GM19395 (cell line): ENCODE results near the gene CABP1.
A peak's percentile ranks its signal among the peaks of the same experiment; 100 is the strongest.
"Not testable (repeated sequence)": the region's sequence is repeated elsewhere in the genome, so short reads cannot be mapped to it uniquely, and the experiment has no call there.

Experiments used
- ATAC-seq: cut with Tn5 transposase; IDR thresholded peaks from one replicate; pipeline ENCODE4 v1.9.1; 2021; ENCODE audit warnings: mild to moderate bottlenecking, moderate library complexity; ENCODE audit not compliant: unreplicated experiment

Gene CABP1

GRCh38 chr12:120639771-120640721, at the start of gene CABP1:
TSS of gene CABP1 (plus strand) at chr12:120640626. CDS start at chr12:120640686, 60 bp downstream.
- peak; percentile 77 for ATAC-seq

GRCh38 chr12:120590741-120591407, 49.6 kb upstream of the CABP1 start:
- no peak for ATAC-seq

- ATAC-seq, result no peak
These were observed 48.0 kb upstream of the CABP1 start for GRCh38 chr12:120592121-120593049.

- ATAC-seq, result no peak
These were observed 43.5 kb upstream of the CABP1 start for GRCh38 chr12:120596901-120597300.

- no peak for ATAC-seq
These were observed 42.6 kb upstream of the CABP1 start for GRCh38 chr12:120597861-120598260.

- no peak for ATAC-seq
These were observed 41.6 kb upstream of the CABP1 start for GRCh38 chr12:120598674-120599463.

- no peak for ATAC-seq
These were observed 40.5 kb upstream of the CABP1 start for GRCh38 chr12:120599672-120600552.

GRCh38 chr12:120602416-120602815, 38.0 kb upstream of the CABP1 start:
- ATAC-seq, result not testable (repeated sequence)

GRCh38 chr12:120610560-120610959, 29.9 kb upstream of the CABP1 start:
- ATAC-seq, result no peak

- ATAC-seq, result not testable (repeated sequence)
These were observed 28.9 kb upstream of the CABP1 start for GRCh38 chr12:120611534-120611933.

- no peak for ATAC-seq
These were observed 25.6 kb upstream of the CABP1 start for GRCh38 chr12:120614848-120615247.

GRCh38 chr12:120617193-120617592, 23.2 kb upstream of the CABP1 start:
- not testable (repeated sequence) for ATAC-seq

GRCh38 chr12:120617767-120618166, 22.7 kb upstream of the CABP1 start:
- not testable (repeated sequence) for ATAC-seq

GRCh38 chr12:120618954-120619615, 21.3 kb upstream of the CABP1 start:
- ATAC-seq, result no peak

- ATAC-seq, result no peak
These were observed 19.8 kb upstream of the CABP1 start for GRCh38 chr12:120620624-120621023.

- no peak for ATAC-seq
These were observed 14.6 kb upstream of the CABP1 start for GRCh38 chr12:120625557-120626419.

GRCh38 chr12:120628919-120629318, 11.5 kb upstream of the CABP1 start:
- no peak for ATAC-seq
